Fibroblast of gingiva (primary cell): ENCODE data around the gene AOPEP.
"Not testable (repeated sequence)": the region's sequence is repeated elsewhere in the genome, so short reads cannot be mapped to it uniquely, and the experiment has no call there.

Experiments used
- DNase-seq: peaks from one replicate; pipeline ENCODE4 v3.0.0-alpha.2; 2011; ENCODE audit warnings: low read depth

AOPEP gene

DNA sequence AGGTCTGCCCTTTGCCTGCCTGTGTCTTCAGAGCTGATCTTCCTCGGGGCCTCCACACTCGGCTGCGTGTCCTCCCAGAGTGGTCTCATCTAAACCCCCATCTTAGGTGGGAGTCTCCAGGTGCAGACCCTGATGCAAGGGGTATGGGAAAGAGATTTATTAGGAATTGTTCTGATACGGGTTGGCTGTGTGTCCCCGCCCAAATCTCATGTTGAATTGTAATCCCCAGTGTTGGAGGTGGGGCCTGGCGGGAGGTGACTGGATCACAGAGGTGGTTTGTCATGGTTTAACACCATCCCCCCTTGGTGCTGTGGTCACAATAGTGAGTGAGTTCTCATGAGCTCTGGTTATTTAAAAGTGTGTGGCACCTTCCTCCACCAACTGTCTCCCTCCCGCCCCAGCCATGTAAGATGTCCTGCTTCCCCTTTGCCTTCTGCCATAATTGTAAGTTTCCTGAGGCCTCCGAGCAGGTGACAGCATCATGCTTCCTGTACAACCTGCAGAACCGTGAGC lies 208.4 kb downstream of the AOPEP start:
- no peak for DNase-seq

DNA sequence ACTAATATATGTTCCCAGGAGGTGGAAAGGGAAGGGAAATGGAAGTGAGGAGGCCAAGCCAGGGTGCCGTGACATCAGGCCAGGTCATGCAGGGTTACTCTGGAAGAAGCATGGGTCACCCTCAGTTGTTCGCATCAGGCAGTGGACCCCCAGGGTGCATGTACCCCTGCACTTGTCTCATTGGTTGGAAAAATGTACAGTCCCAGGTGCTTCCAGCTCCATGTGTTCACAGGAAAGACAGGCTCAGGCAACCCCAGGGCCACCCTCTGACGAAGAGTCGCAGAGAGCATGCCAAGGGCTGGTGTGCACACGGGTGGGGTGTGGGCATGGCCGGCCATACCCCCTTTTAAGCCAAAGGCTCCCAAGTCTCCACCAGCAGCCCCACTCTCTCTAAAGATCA lies 208.9 kb downstream of the AOPEP start:
- DNase-seq: no peak

- DNase-seq: no peak
These were observed 209.9 kb downstream of the AOPEP start for GRCh38 chr9:94936419-94936818.

DNA sequence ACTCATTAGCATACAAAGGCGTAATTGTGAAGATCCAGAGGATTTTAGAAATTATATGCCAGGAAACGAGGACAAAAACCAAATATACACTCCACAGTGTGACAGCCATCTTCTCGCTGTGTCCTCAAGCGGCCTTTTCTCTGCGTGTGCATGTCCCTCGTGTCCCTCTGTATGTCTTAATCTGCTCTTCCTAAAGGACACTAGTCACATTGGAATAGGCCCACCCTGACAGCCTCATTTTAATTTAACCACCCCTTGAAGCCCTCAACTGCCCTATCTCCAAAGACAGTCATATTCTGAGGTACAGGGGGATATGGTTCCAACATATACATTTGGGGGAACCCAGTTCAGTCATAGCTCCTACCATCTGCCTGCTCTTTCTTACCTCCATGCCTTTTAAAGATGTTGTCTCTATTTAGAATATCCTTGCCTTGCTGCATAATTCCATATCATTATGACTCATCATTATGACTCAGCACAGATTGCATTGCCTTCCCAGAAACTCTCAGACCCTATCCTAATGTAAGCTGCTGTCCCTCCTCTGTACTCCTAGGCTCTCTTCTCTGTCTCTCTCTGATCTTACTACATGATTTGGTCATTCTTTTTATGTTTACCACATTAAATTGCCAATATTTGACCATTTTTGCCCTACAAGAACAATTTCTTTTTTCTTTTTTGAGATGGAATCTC lies 210.9 kb downstream of the AOPEP start:
- DNase-seq: peak; percentile 91

- no peak for DNase-seq
These were observed 211.9 kb downstream of the AOPEP start for GRCh38 chr9:94938384-94938783.

DNA sequence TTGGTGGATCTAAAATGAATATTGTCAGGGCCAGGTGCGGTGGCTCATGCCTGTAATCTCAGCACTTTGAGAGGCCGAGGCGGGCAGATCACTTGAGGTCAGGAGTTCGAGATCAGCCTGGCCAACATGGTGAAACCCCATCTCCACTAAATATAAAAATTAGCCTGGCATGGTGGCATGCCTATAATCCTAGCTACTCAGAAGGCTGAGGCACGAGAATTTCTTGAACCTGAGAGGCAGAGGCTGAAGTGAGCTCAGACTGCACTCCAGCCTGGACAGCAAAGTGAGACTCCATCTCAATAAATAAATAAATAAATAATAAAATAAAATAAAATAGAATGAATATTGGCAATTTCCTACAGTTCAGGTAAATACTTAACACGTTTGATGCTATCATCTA lies 213.8 kb downstream of the AOPEP start:
- not testable (repeated sequence) for DNase-seq

GRCh38 chr9:94941211-94941875 lies 214.8 kb downstream of the AOPEP start:
- no peak for DNase-seq

DNA sequence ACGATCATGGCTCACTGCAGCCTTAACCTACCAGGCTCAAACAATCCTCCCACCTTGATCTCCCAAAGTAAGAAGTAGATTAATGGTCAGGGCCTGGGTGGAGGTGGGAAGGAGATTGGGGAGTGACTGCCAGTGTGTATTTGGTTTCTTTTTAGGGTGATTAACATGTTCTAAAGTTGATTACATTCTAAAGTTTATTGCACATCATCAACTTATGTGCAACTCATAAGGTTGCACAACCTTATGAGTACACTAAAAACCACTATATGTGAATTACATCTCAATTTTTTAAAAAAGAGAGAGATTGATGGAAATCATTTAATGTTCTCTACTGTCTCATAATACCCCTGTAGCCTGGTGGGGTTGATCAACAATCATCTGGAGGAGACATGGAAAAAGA lies 218.1 kb downstream of the AOPEP start:
- DNase-seq: peak; percentile 28

DNA sequence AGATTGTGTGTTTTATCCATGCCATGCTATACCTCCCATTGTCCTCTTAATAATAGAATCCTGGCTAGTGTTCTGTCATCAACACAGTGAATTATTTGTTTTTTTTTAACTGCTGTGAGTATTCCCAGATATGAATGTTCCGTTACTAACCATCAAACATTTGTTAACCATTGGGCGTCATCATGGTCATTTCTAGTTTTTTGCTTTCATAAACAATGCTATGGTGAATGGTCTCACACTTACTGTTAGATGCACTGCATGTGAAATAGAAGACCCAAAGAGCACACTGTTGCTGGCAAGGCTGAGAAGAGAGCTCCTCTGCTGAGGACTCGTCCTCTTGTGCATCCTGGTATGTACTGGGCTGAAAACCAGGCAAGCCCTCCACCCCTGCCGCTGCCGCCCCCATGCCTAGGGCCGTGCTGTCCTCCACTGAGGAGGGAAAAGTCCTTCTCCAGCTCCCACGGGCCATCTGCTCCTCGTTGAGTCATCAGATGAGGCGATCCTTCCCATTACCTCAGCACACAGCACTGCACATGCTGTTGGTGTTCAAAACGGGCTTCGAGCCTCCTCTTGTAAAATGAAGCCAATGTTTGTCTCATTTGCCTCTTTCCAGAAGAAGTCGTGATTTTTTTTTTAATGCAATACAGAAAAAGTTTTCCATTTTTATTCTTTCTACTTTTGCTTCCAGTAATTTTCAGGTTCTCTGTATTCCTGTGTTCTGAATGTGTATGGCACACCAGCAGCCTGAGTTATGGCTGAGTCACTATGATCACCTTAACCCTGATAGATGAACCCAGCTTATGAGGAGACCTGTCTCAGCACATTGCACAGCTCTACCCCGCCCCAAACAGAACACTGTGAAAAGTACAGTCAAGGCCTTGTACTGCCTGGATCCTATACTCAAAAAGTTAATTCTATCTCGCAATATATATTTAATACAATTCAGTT lies 219.0 kb downstream of the AOPEP start:
- DNase-seq: peak; percentile 73

- DNase-seq: no peak
These were observed 219.8 kb downstream of the AOPEP start for GRCh38 chr9:94946256-94946655.

DNA sequence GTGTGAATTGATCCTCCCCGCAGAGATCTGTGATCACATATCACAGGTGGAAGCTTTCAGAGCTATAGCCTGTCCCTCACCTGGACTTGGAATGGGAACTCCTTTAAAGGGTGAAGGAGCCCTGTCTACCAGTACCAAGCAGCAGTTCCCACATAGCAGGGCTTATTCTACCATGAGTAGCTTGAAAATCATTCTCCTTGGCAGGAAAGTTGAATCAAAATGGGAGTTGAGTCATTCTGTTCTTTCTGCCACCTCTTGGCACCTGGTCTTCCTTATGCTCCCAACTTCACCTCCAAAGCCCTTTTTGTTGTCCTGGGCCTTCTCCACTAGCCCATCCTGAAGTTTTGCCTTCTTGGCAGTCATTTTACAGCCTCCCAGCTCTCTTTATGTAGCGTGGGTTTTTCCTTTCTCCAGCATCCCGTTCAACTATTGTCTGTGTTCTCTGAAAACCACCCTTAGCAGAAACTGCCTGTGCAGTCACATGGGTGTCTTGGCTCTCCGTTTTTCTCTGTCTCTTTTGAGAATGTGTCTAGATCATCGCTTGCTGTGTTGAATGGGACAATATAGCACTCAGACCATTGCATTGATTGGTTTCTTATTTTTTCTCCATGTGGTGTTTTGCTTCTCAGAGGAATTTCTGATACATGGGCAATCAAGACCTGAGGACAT lies 222.2 kb downstream of the AOPEP start:
- no peak for DNase-seq

- no peak for DNase-seq
These were observed 222.9 kb downstream of the AOPEP start for GRCh38 chr9:94949370-94949769.

DNA sequence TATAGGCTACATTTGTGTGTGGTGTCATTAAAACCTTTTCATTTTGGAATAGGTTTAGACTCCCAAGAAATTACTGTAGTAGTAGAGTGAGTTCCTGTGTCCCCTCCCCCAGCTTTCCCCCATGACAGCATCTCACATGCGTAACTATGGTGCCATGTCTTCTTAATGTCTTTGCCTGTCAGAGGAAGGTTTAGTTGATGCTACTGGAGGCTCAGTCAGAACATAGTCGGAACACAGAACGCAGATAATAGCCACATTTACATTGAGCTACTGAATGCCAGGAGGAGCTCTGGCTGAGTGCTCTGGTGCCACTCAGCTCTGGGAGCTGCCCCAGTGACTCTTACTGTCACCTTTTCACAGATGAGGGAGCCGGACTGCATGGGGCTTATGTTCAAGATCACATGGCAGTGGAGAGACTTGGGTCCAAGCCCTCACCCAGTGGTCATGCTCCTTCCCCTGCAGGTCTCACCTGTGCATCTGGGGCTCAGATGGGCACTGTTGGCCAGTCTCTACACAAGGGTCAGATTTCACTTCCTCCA lies 223.6 kb downstream of the AOPEP start:
- DNase-seq: no peak

GRCh38 chr9:94950579-94951323 lies 224.3 kb downstream of the AOPEP start:
- DNase-seq: no peak

DNA sequence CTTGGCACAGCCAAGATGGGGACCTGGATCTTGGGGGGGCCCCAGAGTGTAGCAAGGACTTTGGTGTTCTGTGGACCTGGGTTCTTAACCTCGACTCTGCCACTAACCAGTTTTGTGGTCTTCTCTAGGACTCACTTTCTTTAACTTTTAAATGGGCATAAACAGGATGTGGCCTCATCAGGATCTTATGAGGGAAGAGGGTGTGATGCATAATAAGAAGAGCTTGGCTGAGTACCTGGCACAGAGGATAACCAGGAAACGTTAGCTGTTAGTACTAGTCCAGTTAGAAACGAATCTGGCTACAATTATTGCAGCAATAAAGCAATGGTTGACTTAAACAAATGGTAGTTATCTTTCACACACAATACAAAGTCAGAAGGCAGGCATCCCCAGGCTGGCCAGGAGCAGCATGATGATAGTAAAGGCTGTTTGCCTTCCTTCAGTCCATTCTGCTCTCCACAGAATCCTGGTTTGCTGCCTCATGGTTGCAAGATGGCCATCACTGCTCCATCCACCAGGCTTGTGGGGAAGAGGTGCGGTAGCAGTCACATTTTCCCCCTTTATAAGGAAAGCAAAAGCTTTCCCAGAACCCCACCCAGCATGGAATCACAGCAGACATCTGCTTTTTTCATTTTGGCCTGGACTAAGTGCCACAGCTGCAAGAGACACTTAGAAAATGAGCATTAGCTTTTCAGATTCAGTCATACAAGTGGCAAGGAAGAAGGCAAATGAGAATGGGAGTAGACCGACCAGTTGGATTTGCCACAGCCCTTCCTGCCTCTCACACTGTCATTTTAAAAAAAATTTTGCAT lies 225.0 kb downstream of the AOPEP start:
- no peak for DNase-seq

GRCh38 chr9:94952565-94953373 lies 226.3 kb downstream of the AOPEP start:
- DNase-seq: no peak

DNA sequence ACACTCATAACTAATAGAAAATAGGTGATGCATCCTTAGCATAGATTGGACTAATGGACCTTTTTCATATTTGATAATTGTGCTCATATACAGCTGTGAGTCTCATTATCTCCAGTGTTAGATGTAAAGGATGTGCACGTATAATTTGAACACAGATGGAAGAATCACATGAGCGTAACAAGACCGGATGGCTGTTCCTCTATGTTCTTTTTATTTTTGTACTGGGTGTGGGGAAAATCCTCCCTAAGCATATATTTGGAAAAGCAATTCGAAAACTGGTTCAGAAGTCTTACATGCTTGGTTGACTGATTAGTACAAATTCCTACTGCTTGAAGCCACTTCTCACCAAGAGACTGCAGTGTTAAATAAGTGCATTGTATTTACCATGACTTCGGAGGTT lies 230.2 kb downstream of the AOPEP start:
- no peak for DNase-seq

DNA sequence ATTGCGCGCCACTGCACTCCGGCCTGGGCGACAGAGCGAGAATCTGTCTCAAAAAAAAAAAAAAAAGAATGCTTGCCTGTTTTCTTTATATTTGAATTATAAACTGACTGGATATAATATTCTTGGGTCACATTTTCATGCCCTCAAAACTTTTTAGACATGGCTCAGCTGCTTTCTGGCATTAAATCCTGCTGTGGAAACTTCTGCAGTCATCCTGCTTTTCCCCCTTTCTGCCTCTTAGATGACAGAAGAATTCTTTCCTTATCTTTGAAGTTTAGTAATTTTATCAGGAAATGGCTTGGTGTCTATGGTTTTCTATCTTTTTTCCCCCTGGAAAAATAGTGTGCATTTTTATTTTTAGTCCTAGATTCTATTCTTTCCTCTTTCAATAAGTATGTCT lies 234.5 kb downstream of the AOPEP start:
- DNase-seq: no peak

DNA sequence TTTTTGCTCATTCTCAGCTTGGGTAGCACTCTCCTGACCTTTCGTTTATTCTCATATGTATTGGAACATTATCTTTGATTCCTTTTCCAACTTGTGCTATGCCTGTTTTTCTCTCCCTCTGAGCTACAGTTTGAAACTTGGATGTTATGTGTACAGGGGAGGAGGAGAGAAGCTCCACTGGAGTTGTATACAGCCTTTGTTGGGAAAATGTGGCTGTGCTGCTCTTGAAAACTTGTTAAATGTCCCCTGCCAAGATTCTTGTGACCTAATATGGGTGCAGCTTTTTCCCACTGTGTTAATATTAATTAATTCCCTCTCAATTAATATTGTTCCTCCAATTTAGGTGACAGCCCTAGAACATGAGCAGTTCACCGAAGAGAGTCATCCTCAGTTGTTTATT lies 235.4 kb downstream of the AOPEP start:
- DNase-seq: no peak
